Osteoblast (primary cell): ENCODE results near the gene MYADML2. TPM values are rescaled to one million over a fixed set of nuclear protein-coding genes. Genes with fewer than 3 reads are reported as not detected.

Experiments
- DNase-seq: peaks from one replicate; pipeline ENCODE4 v3.0.0; 2011; ENCODE audit warnings: low spot score, mixed read lengths; ENCODE audit not compliant: insufficient read length; ENCODE audit errors: missing footprints
- H2AFZ ChIP-seq: 2 replicates; pipeline ENCODE4 v1.6.0; 2011; ENCODE audit warnings: mild to moderate bottlenecking, low read length
- H3K27ac ChIP-seq: 2 replicates; pipeline ENCODE4 v1.5.1; 2011; ENCODE audit warnings: mild to moderate bottlenecking, low read depth, low read length, moderate library complexity
- H3K27me3 ChIP-seq: 2 replicates; pipeline ENCODE4 v1.6.0; 2012; ENCODE audit warnings: mild to moderate bottlenecking, control low read depth, inconsistent platforms, low read length, moderate library complexity; ENCODE audit not compliant: insufficient read depth
- H3K36me3 ChIP-seq: 2 replicates; pipeline ENCODE4 v1.5.1; 2011; ENCODE audit warnings: mild to moderate bottlenecking, low read length, control low read depth, moderate library complexity; ENCODE audit not compliant: insufficient read depth
- H3K4me1 ChIP-seq: 2 replicates; pipeline ENCODE4 v1.5.1; 2011; ENCODE audit warnings: mild to moderate bottlenecking, low read length, control low read depth, moderate library complexity; ENCODE audit not compliant: insufficient read depth
- H3K4me2 ChIP-seq: 2 replicates; pipeline ENCODE4 v1.6.0; 2011; ENCODE audit warnings: mild to moderate bottlenecking, low read length; ENCODE audit not compliant: insufficient read depth
- H3K4me3 ChIP-seq: fragments of 200-600 bp; sonication (generic); 3 replicates; pipeline ENCODE4 v1.5.1; 2012; ENCODE audit warnings: mild to moderate bottlenecking, low read length, inconsistent platforms; ENCODE audit not compliant: insufficient read depth
- H3K79me2 ChIP-seq: 2 replicates; pipeline ENCODE4 v1.6.0; 2012; ENCODE audit warnings: mild to moderate bottlenecking, low read length, control low read depth, inconsistent platforms; ENCODE audit not compliant: insufficient read depth
- H3K9me3 ChIP-seq: 2 replicates; pipeline ENCODE4 v1.5.1; 2011; ENCODE audit warnings: low read depth, low read length, control low read depth
- H4K20me1 ChIP-seq: 2 replicates; pipeline ENCODE4 v1.6.0; 2012; ENCODE audit warnings: mild to moderate bottlenecking, low read length, control low read depth; ENCODE audit not compliant: insufficient read depth
- total RNA-seq: library from RNA; depleted of rRNA; stranded (reverse); fragments of >200 nt; gene quantifications from 2 replicates; pipeline ENCODE4 v1.2.3, GENCODE V29; 2012
- TF ChIP-seq, protein P1 (sequence below): IDR thresholded peaks from 2 replicates; pipeline ENCODE4 v1.5.1; 2011; ENCODE audit warnings: mild to moderate bottlenecking, low read depth, low read length, moderate library complexity; ENCODE audit errors: extremely low read depth

Gene MYADML2
- total RNA-seq, 1 donor = not detected

- TF ChIP-seq, protein P1, sequence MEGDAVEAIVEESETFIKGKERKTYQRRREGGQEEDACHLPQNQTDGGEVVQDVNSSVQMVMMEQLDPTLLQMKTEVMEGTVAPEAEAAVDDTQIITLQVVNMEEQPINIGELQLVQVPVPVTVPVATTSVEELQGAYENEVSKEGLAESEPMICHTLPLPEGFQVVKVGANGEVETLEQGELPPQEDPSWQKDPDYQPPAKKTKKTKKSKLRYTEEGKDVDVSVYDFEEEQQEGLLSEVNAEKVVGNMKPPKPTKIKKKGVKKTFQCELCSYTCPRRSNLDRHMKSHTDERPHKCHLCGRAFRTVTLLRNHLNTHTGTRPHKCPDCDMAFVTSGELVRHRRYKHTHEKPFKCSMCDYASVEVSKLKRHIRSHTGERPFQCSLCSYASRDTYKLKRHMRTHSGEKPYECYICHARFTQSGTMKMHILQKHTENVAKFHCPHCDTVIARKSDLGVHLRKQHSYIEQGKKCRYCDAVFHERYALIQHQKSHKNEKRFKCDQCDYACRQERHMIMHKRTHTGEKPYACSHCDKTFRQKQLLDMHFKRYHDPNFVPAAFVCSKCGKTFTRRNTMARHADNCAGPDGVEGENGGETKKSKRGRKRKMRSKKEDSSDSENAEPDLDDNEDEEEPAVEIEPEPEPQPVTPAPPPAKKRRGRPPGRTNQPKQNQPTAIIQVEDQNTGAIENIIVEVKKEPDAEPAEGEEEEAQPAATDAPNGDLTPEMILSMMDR = no peak
Measured at GRCh38 chr17:81961087-81961511, 14.1 kb upstream of the MYADML2 start, which contains the start of gene NOTUM. TSS of gene NOTUM (minus strand) at chr17:81961187. CDS start at chr17:81960909, 278 bp downstream.

GRCh38 chr17:81960130-81960958, 13.3 kb upstream of the MYADML2 start:
- Histone ChIP-seq H3K4me2 (peak overlapping the region; percentile 53), H2AFZ (no peak overlapping the region), H3K79me2 (no peaks in the 10 kb centered on the region), H3K27ac (no peak overlapping the region), H3K27me3 (peaks cover 45% of the 10 kb centered on the region), H3K36me3 (no peaks in the 10 kb centered on the region), H3K9me3 (no peaks in the 10 kb centered on the region), H4K20me1 (peaks cover 3% of the 10 kb centered on the region), H3K4me3 (peak overlapping the region; percentile 35), H3K4me1 (no peaks in the 10 kb centered on the region)
- peak; percentile 82 for DNase-seq
- TF ChIP-seq, protein P1 = no peak

More at GRCh38 chr17:81961087-81961511, 14.1 kb upstream of the MYADML2 start, which contains the start of gene NOTUM:
- Histone ChIP-seq H3K27me3 (peaks cover 45% of the 10 kb centered on the region), H3K4me3 (peak within 1 kb of the TSS; percentile 35), H3K9me3 (no peaks in the 10 kb centered on the region), H3K79me2 (no peaks in the 10 kb centered on the region), H3K36me3 (no peaks in the 10 kb centered on the region), H4K20me1 (peaks cover 3% of the 10 kb centered on the region), H2AFZ (no peak within 1 kb of the TSS), H3K4me2 (peak within 1 kb of the TSS; percentile 53), H3K4me1 (no peaks in the 10 kb centered on the region), H3K27ac (no peak within 1 kb of the TSS)
- peak; percentile 97 for DNase-seq

DNA sequence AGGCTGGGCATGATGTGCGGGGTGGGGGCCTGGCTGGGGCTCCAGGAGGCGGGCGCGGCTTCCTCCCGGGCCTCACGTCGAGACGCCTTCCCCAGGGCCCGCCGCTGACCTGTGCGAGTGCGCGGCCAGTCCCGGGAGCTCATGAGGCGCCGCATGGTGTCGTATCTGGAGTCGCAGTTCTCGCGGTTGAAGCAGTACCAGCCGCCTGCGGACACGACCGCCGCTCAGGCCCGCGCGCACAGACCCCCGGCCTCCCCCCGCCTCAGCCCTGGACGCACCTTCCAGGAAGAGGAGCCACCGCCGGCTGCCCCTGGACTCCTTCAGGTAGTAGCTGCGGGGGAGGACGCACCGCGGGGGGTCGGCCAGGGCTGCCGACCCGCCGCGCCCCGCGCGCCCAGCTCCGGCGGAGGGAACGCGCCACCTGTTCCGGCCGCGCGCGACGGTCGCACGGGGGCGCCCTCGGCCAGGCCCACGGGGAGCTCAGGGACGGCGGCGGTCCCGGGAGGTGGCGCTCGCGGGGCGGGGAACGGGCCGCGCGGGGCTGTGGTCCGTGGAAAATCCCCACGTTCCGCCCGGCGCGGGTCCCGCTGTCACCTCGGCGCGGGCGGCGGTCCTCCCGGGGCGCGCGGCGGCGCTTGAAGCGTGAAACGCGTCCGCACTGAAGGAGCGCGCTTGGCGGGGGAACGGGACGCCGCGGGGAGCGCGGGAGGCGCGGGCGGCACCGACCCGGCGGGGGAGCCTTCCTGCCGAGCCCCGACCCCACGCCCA, 12.5 kb upstream of the MYADML2 start:
- H3K4me2 ChIP-seq = peak overlapping the region; percentile 53
- TF ChIP-seq, protein P1 = peak; percentile 42
- H3K36me3 ChIP-seq = no peaks in the 10 kb centered on the region
- no peaks in the 10 kb centered on the region for H3K79me2 ChIP-seq
- no peak overlapping the region for H2AFZ ChIP-seq
- peak; percentile 97 for DNase-seq
- H4K20me1 ChIP-seq = peaks cover 3% of the 10 kb centered on the region
- H3K9me3 ChIP-seq = no peaks in the 10 kb centered on the region
- peak overlapping the region; percentile 35 for H3K4me3 ChIP-seq
- H3K4me1 ChIP-seq = no peaks in the 10 kb centered on the region
- H3K27me3 ChIP-seq = peaks cover 45% of the 10 kb centered on the region
- no peak overlapping the region for H3K27ac ChIP-seq
